SKM-1 (cell line): ENCODE measurements around the gene CCDC187.
"Not testable (repeated sequence)": the region's sequence is repeated elsewhere in the genome, so short reads cannot be mapped to it uniquely, and the experiment has no call there.

Experiments
- DNase-seq: peaks from one replicate; lab custom pipeline; 2025; ENCODE audit not compliant: unreplicated experiment; lab: John Stamatoyannopoulos, UW

Gene CCDC187

DNA sequence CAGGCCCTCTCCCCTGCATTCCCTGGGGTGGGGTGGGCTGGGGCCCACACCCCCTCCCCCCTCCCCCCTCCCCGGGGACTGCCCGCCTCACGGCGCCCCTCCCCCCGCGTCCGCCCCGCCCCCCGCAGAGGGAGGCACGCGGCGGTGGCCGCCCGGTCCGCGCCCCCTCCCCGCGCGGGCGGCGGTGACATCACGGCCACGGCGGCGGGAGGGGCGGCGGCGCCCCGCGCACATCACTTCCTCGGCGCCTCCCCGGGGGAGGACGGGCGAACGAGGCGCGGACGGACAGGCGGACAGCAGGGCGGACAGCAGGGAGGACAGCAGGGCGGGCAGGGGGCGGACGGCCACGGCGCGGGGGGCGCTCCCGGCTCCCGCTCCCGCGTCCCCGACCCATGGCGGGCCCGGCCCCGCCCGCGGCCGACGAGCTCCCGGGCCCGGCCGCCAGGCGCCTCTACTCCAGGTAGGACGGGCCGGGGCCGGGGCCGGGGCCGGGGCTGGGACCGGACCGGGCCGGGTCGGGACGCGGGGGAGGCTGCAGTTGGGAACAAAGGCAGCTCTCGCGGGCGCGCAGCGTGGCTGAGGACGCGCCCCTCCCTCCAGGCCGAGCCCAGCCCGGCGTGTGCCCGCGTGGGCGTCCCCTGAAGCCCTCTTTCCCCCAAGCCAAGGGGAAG is 23.5 kb upstream of the CCDC187 start, which contains the start of gene GPSM1:
Gene GPSM1 (plus strand): TSS at position 236 of the 671 bp plus-strand sequence. CDS start 157 bp downstream, at position 393.
- no peak for DNase-seq

DNA sequence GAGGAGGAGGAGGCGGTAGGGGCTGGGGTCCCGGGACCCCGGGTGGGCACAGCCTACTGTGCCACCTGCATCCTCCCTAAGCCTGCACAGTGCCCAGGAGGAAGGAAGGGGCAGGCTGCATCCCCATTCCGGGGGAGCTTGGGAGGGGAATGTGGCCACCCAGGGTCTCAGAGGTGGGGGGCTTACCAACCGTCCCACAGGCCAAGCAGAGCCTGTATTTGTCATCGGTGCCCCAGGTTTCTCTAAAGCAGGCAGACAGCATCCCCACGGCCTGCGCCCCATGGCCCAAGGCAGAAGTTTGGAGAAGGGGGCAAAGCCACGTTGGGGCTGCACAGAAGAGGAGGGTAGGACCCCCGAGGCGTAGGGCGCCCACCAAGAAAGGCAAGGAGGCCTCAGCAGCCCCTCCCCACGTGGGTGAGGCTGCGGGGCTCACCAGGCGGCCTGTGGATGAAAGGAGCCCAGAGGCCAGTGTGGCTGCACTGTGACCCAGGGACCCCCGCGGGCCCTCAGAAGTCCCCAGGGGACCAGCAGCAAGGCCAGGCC is 22.9 kb upstream of the CCDC187 start:
- DNase-seq, result no peak

DNA sequence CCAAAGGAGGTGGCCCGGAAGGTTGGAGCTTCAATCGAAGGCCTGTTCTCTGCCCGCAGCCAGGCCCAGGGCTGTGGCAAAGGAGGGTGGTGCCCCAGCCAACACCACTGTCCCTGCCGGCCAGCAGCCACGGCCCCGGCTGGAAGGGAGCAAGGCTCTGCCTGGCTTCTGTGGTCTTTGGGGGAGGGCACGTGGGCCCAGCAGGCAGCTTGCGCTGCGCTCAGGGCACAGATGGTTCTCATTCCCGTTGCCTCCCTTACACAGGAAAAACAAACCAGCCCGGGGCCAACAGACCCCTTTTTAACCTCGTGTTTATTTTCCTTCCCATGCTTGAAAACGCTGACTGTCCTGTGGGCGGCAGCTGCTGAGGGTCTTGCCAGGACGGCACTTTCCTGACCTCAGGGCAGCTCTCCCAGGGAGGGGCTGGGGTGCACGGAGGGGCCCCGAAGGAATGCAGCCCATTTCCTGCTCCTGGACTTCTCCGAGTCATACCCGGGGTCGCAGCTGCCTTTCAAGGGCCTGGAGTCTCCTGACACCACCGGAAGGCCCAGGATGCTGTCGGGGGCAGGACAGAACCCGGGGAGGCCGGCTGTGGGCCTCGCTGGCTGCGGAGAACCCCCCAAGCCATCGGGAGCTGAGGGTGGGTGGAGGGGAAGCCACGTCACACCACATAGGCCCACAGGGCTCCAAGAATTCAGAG is 22.3 kb upstream of the CCDC187 start:
- DNase-seq, result no peak

GRCh38 chr9:136325358-136325757 is 21.5 kb upstream of the CCDC187 start:
- no peak for DNase-seq

DNA sequence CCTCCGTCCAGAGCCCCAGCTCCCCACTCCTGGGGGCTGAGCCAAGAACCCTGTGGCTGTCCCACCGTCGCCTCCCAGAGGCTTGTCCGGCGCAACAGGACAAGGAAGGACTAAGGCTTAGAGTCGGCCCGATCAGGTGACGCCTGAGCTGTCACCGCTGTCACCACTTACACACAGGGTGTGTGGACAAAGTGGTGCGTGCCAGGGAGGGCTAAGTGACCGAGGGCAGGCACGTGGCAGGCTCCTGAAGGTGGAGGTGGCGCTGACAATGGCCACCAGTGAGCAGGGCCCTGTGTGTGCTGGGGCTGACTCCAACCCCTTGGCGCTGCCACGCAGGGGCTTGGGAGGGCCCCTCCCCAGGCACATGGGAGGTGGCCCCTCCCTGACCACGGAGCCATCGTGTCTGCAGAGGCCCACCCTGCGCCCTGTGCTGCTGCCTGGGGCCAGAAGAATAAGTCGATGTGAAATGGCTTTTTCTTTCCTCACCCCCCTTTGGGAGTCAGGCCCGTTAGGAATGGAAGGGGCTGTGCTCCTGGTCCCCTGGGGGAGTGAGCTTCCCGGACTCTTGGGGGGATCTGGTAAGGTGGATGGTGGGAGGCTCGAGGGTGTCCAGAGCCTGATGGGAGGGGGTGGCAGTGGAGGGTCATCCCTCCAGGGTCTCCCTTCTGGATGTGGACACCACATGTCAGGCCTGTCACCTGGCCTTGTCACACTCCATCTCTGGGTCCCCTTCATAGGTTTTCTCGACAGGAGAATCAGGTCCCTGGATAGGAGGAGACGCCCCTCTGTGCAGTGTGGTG is 20.8 kb upstream of the CCDC187 start:
- DNase-seq, result no peak

DNA sequence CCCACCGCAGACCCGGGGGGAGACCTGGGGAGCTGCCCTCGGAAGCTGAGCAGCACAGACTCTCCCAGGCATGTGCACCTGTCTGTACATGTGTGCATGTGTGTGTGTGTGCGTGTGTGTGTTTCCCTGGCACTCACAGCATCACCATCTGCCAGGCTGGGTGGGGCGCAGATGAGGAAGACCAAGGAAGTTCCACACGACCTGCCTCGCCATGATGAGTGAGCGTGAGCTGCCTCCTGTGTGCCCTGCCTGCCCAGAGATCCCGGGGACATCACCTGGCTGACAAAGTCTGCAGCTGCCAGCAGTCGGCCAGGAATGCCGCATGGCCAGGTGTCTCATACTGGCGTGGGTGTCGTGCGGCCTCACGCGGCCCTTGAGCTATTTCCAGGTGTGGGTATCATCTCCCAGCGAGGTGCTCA is 19.5 kb upstream of the CCDC187 start:
- no peak for DNase-seq

DNA sequence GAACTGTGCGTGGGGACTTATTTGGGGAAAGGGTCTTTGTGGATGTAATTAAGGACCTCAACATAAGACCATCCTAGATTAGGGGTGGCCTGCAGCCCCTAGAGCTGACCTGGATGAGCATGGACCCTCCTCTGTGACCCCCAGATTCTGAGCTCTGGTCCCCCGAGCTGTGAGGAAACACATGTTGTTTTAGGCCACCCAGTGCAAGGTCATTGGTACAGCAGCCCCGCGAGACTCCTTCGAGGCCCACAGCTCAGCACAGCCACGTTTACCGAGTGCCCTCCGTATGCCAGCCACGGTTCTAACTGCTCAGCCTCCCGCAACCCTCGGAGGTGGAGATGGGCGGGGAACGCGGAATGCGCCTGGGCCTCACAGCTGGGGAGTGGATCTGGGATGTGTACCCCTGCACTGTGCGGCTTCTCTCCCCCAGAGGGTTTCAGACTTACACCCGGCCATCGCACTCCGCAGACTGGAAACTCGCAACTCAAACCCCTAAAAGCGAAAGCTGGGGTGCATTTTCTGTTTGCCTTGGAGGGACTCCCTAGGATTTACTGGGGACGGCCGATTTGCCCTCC is 18.9 kb upstream of the CCDC187 start:
- DNase-seq, result no peak

DNA sequence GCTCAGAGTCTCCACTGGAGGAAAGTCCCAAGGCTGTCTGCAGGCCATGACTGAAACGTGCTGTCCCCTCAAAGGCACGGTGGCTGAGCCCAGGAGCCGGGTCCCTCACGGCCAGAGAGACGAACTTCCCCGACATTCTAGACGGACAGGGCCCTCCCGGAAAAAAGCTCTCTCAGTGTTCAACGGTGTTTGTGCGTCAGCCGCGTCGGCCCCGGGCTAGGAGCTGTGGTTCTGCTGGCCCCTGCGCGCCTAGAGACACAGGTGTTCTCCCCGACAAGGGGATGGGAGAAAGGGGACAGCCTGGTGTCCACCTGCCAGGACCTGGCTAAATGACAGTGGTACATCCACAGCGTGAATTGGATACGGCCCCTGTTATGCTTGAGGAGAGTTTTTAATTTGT is 17.7 kb upstream of the CCDC187 start:
- DNase-seq, result no peak

DNA sequence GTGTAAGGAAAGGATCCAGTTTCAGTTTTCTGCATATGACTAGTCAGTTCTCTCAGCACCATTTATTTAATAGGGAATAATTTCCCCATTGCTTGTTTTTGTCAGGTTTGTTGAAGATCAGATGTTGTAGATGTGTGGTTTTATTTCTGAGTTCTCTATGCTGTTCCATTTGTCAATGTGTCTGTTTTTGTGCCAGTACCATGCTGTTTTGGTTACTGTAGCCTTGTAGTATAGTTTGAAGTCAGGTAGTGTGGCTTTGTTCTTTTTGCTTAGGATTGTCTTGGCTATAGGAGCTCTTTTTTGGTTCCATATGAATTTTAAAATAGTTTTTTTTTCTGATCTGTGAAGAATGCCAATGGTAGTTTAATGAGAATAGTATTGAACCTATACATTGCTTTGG is 17.1 kb upstream of the CCDC187 start:
- DNase-seq, result not testable (repeated sequence)

DNA sequence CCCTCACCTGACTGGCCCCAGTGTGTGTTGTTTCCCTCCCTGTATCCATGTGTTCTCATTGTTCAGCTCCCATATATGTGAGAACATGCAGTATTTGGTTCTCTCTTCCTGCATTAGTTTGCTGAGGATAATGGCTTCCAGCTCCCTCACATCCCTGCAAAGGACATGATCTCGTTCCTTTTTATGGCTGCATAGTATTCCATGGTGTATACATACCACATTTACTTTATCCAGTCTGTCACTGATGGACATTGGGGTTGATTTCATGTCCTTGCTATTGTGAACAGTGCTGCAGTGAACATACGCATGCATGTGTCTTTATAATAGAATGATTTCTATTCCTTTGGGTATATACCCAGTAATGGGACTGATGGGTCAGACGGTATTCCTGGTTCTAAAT is 16.1 kb upstream of the CCDC187 start:
- not testable (repeated sequence) for DNase-seq

DNA sequence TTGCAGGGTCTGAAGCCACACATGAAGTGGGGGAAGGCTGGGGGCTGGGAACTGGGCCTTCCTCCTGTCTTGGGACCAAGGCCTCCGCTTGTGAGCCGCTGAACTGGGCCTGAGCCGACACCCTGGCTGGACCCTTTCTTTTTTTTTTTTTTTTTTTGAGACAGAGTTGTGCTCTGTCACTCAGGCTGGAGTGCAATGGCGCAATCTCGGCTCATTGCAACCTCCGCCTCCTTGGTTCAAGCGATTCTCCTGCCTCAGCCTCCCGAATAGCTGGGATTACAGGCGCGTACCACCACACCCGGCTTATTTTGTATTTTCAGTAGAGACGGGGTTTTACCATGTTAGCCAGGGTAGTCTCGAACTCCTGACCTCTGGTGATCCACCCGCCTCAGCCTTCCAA is 15.3 kb upstream of the CCDC187 start:
- not testable (repeated sequence) for DNase-seq

- no peak for DNase-seq
Observed at GRCh38 chr9:136318776-136319241, 14.9 kb upstream of the CCDC187 start.

DNA sequence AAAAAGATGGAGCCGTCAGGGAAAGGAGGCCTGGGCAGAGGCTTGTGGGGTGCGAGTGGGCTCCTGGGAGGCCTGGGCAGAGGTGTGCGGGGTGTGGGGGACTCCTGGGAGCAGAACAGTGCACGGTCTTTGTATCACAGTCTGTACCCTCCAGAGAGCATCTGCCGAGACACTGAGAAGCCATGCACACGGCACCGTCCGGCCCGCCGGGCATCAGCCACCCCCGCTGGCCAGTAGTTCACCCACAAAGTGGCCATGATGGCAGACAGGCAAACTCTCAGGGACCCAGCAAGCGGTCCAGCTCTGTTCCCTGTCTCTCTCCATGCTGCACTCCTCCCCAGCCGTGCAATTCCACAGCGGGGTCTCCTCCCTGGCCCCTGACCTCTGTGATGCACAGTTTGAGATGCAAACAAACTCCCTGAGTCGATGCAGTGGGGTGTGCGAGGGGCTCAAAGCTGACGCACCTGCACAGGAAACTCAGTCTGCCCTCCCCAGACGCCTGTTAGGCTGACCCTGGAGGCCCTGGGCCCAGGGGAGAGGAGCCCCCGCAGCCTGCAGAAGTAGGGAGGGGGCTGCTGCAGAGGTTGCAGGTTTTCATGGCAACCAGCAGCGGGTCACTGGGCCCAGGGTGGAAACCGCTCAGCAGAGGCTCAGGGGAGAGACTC is 14.3 kb upstream of the CCDC187 start:
- DNase-seq, result no peak

DNA sequence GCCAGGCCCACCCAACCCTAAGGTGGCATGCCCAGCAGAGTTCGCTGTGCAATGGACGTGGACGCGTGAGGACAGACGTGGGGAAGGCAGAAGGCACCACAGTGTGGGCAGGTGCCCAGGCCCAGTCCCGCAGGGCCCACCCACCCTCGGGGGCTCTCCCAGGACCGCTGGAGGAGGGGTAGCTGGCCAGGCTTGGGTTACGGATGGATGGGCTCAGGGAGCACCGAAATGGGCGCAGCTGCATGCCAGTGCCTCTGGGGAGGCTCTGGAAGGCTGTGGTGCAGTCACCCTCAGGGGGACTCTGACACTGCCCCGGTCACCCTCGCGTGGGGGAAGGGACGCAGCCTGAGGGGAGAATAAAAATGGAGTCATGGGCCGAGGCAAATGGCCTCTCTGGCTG is 13.8 kb upstream of the CCDC187 start:
- no peak for DNase-seq

DNA sequence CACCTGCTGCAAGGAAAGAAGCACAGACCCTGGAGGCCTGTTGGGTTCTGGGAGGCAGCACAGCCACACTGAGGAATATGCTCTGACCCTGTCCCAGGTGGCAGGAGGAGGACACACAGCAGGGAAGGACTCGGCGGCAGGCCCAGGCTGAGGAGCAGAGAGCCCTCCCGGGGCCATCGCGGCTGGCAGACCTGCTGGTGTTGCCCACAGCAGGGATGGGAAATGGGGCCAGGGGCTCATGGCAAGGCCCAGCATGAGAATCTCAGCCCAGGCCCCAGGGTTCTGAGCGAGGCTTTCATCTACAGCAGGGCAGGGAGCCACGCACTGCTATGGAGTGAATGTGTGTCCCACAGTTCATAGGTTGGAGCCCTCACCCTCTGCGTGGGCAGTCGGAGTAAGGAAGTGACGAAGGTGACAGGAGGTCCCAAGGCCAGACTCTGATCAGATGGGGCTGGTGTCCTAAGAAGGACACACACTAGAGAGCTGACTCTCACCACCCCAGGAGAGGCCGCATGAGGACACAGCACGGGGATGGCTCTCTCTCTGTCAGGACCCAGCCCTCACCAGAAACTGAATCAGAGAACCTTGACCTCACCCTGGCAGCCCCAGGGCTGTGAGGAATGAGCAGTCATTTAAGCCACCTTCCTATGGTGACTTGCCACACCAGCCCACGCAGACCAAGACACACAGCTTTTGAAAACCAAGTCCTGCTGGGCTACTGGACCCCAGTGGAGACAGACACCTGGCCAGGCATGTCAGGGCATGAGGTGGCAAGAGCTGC is 13.2 kb upstream of the CCDC187 start:
- no peak for DNase-seq

- DNase-seq, result no peak
Observed at GRCh38 chr9:136316271-136316751, 12.4 kb upstream of the CCDC187 start.

- no peak for DNase-seq
Observed at GRCh38 chr9:136314944-136315343, 11.1 kb upstream of the CCDC187 start.

- DNase-seq, result no peak
Observed at GRCh38 chr9:136314056-136314416, 10.1 kb upstream of the CCDC187 start.
